GM21723 (cell line): ENCODE results near the gene SMYD3.

Experiments
- ATAC-seq: cut with Tn5 transposase; IDR thresholded peaks from one replicate; pipeline ENCODE4 v1.9.1; 2021; ENCODE audit warnings: mild to moderate bottlenecking, moderate library complexity; ENCODE audit not compliant: unreplicated experiment

SMYD3 gene

GRCh38 chr1:246417813-246418564 lies 89.1 kb downstream of the SMYD3 start:
- no peak for ATAC-seq

DNA sequence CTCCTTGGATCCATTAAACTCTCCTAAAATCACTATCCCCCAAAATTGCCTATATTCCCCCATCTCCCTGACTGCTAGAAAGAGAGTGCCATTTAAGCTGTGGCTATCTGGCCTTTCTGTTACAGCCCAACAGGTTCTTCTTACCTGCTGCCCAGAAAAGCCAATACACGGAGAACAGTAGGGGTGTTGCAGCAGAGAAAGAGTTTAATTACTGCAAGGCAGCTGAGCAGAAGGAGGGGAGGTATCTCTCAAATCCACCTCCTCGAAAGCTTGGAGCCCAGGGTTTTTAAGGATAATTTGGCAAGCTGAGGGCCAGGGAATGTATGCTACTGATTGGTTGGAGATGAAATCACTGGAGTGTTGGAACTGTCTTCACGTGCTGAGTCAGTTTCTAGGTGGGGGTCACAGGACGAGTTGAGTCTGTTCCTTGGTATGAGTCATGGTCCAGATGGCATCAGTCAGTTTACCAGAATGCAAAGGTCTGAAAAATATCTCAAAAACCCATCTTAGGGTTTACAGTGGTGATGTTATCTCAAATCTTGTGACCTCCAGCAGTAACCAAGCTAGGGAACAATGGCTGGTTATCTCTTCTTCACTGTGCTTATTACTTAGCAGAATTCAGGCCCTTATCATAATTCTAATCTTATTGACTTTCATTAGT lies 89.8 kb downstream of the SMYD3 start:
- no peak for ATAC-seq

GRCh38 chr1:246416261-246416660 lies 90.8 kb downstream of the SMYD3 start:
- no peak for ATAC-seq

GRCh38 chr1:246415028-246415427 lies 92.1 kb downstream of the SMYD3 start:
- no peak for ATAC-seq

- no peak for ATAC-seq
These were observed 93.6 kb downstream of the SMYD3 start for GRCh38 chr1:246413430-246413829.

- no peak for ATAC-seq
These were observed 103.0 kb downstream of the SMYD3 start for GRCh38 chr1:246404078-246404477.

- ATAC-seq = no peak
These were observed 108.8 kb downstream of the SMYD3 start for GRCh38 chr1:246398126-246398813.

GRCh38 chr1:246397046-246397445 lies 110.0 kb downstream of the SMYD3 start:
- ATAC-seq = no peak

GRCh38 chr1:246396322-246396721 lies 110.8 kb downstream of the SMYD3 start:
- no peak for ATAC-seq

- ATAC-seq = no peak
These were observed 113.0 kb downstream of the SMYD3 start for GRCh38 chr1:246394121-246394520.

DNA sequence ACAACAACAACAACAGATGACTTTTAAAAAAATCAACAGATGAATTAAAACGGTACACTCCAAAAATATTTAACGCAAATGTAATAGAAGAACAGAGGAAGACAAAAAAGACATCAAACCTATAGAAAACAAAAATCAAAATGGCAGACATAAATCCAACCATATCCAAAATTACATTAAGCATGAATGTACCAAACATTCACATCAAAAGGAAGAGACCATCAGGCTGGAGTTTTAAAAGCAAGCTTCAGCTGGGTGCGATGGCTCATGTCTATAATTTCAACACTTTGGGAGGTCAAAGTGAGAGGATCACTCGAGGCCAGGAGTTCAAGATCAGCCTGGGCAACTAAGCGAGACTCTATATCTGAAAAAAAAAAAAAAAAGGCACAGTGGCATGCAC lies 116.2 kb downstream of the SMYD3 start:
- ATAC-seq = no peak

DNA sequence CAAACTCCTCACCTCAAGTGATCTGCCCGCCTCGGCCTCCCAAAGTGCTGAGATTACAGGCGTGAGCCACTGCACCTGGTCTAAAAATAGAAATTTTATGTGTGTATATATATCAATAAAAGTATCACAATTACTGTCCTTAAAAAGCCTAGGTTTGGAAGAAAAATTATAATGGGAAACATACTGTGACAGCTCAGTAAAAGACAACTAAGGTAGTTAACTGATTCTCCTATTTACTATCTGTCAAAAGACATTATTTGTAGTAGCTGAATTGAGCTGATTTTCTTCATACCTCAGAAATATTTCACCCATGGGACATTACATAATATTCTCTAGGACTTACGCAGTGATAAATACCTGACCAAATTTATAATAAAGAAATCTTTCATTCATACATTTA lies 122.5 kb downstream of the SMYD3 start:
- ATAC-seq = no peak

DNA sequence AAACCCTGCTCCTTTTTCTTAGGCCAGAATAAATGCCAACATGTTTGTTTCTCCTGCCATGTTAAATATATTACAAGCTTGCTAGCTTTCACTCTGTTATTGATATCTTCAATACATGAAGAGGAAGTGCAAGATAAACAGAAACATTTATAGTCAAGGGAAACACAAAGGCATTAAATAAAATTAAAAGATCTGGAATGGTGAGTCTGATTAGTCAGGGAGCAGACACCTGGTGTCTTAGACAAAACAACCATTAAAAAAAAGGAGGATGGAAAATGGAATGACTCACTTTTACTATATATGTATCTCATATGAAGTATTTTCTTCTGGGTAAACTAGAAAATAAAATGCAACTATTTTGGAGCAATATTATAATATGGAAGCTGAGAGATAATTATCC lies 123.3 kb downstream of the SMYD3 start:
- ATAC-seq = no peak

GRCh38 chr1:246383239-246383589 lies 123.9 kb downstream of the SMYD3 start:
- ATAC-seq = no peak

GRCh38 chr1:246382589-246383238 lies 124.4 kb downstream of the SMYD3 start:
- no peak for ATAC-seq

DNA sequence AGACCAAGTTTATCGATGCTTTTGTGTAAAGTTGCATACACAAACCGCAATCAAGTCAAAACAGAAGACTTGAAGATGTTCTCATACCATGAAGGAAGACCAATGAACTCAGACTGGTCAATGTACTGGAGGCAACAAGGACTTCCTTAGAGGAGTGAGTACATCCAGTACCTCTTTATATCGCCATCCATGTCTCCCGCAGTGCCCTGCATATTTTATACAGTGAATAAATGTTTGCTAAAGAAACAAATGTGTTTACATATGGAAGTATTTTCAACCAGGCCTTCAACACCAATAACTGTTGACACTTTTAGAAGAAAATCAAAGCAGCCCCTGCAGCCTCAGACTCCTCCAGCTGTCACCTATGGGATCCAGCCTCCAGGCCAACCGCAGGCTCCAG lies 125.6 kb downstream of the SMYD3 start:
- no peak for ATAC-seq

DNA sequence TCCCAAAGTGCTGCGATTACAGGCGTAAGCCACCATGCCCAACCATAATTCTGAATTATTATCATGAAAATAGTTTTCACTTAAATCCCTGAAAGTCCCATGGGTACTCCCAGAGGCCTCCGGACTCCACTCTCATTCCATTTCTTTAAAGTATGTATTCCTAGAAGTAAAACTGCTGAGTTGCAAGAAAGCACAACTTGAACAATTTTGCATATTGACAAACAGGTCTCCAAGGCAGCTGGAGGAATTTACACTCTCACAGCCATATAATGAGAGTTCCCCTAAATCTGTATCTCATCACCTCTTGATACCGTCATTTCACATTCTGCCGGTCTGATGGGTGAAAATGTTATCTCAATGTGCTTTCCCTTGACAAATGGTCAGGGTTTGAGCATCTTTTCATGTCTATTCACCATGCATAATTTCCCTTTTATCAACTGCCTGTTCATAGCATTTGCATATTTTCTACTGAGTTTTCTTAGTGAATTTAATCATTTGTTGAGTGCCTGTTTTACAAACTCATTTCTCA lies 129.4 kb downstream of the SMYD3 start:
- ATAC-seq = no peak

- no peak for ATAC-seq
These were observed 133.1 kb downstream of the SMYD3 start for GRCh38 chr1:246373828-246374569.

DNA sequence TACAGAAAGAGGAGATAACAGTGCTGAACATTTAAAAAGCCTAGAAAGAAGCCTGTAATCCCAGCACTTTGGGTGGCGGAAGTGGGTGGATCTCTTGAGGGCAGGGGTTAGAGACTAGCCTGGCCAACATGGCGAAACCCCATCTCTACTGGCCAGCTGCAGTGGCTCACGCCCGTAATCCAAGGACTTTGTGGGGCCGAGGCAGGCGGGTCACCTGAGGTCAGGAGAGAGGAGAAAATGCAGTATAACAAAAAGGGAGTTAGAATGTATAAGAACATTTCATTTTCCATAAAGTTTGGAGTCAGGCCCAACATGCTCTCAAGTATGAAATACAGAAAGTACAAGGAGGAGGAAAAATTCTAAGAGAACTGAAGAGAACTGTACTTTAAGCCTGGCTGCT lies 134.5 kb downstream of the SMYD3 start:
- ATAC-seq = no peak

DNA sequence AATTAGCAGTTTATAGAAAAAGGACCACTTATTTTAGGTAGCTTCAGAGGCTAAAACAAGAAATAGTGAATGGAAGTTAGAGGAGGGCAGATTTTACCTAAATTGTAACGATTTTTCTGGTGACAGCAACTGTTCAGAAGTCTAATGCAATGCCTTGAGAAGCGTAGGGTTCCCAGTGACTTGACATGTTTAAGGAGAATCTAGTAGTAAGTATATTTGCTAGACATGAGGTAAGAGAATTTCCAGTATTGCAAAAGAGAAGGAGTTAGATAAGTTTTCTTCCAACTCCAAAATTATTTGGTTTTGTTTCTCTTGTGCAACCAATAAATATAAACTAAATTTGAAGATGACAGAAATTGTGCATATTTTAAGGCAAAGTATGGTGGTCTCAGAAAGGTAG lies 140.0 kb downstream of the SMYD3 start:
- no peak for ATAC-seq

- ATAC-seq = peak; percentile 38
These were observed 141.4 kb downstream of the SMYD3 start for GRCh38 chr1:246365708-246366107.
